ENCODE results near the gene GALNT2. TPM values are rescaled to one million over a fixed set of nuclear protein-coding genes. Genes with fewer than 3 reads are reported as not detected.
A peak's percentile ranks its signal among the peaks of the same experiment; 100 is the strongest.

GALNT2 gene
- total and polyA plus RNA-seq, 7 donors, result 8.4 to 43.8 (median 37.1) TPM

GRCh38 chr1:230077436-230078213, 10.6 kb downstream of the GALNT2 start:
- H3K4me3 ChIP-seq, result no peak overlapping the region
- no peaks in the 10 kb centered on the region for H3K27me3 ChIP-seq
- peak; percentile 21 for DNase-seq
- peaks cover 0 to 1% (median 0%) of the 10 kb centered on the region in 4 donors for H3K9me3 ChIP-seq
- WGBS, 2 donors, result 91 to 92% methylated on average over 12 of the region's 12 CpGs
- intact Hi-C loops (cut with DNase I), result no loop called here
- TF ChIP-seq POLR2A (IDR thresholded peaks at IDR 0.05), result no peak
- no peak for TF ChIP-seq CTCF (IDR thresholded peaks at IDR 0.05)
- TF ChIP-seq POLR2AphosphoS5 (IDR thresholded peaks at IDR 0.05), result no peak
- no peak for TF ChIP-seq EP300 (IDR thresholded peaks at IDR 0.05)
- H3K36me3 ChIP-seq, result no peaks in the 10 kb centered on the region
- peaks cover 0 to 47% (median 21%) of the 10 kb centered on the region in 4 donors for H3K4me1 ChIP-seq
- no peak overlapping the region for H3K27ac ChIP-seq

GRCh38 chr1:230079199-230080024, 12.4 kb downstream of the GALNT2 start:
- 90 to 92% methylated on average over 10 of the region's 10 CpGs for WGBS, 2 donors
- DNase-seq, result no peak
- Histone ChIP-seq H3K27me3 (no peaks in the 10 kb centered on the region), H3K4me3 (no peak overlapping the region), H3K36me3 (no peaks in the 10 kb centered on the region), H3K27ac (no peak overlapping the region), H3K4me1 (peaks cover 0 to 46% (median 26%) of the 10 kb centered on the region in 4 donors), H3K9me3 (peaks cover 0 to 3% (median 0%) of the 10 kb centered on the region in 4 donors)
- TF ChIP-seq CTCF (IDR thresholded peaks at IDR 0.05) (no peak), EP300 (IDR thresholded peaks at IDR 0.05) (no peak), POLR2A (IDR thresholded peaks at IDR 0.05) (no peak), POLR2AphosphoS5 (IDR thresholded peaks at IDR 0.05) (no peak)
- intact Hi-C loops (cut with DNase I), result no loop called here

GRCh38 chr1:230080822-230081221, 13.8 kb downstream of the GALNT2 start:
- Histone ChIP-seq H3K4me1 (peaks cover 0 to 52% (median 33%) of the 10 kb centered on the region in 4 donors), H3K9me3 (peaks cover 0 to 3% (median 0%) of the 10 kb centered on the region in 4 donors), H3K36me3 (no peaks in the 10 kb centered on the region), H3K27me3 (no peaks in the 10 kb centered on the region), H3K4me3 (no peak overlapping the region), H3K27ac (no peak overlapping the region)
- intact Hi-C loops (cut with DNase I), result no loop called here
- TF ChIP-seq EP300 (IDR thresholded peaks at IDR 0.05) (no peak), POLR2AphosphoS5 (IDR thresholded peaks at IDR 0.05) (no peak), CTCF (IDR thresholded peaks at IDR 0.05) (no peak), POLR2A (IDR thresholded peaks at IDR 0.05) (no peak)
- 91 to 95% methylated on average over 8 of the region's 8 CpGs for WGBS, 2 donors
- DNase-seq, result no peak

- H3K27ac ChIP-seq, result no peak overlapping the region
- no peaks in the 10 kb centered on the region for H3K36me3 ChIP-seq
- no peak for TF ChIP-seq POLR2AphosphoS5 (IDR thresholded peaks at IDR 0.05)
- TF ChIP-seq CTCF (IDR thresholded peaks at IDR 0.05), result no peak
- TF ChIP-seq EP300 (IDR thresholded peaks at IDR 0.05), result no peak
- no peak for TF ChIP-seq POLR2A (IDR thresholded peaks at IDR 0.05)
- no peaks in the 10 kb centered on the region for H3K27me3 ChIP-seq
- peaks cover 0 to 3% (median 0%) of the 10 kb centered on the region in 4 donors for H3K9me3 ChIP-seq
- H3K4me3 ChIP-seq, result no peak overlapping the region
- DNase-seq, result peak; percentile 18
- WGBS, 2 donors, result 94% methylated on average over 8 of the region's 8 CpGs
- H3K4me1 ChIP-seq, result peaks cover 0 to 61% (median 38%) of the 10 kb centered on the region in 4 donors
- intact Hi-C loops (cut with DNase I), result no loop called here
Observed at GRCh38 chr1:230081751-230082150, 14.7 kb downstream of the GALNT2 start.
